ENCODE data around the gene GCC1.

Gene GCC1

DNA sequence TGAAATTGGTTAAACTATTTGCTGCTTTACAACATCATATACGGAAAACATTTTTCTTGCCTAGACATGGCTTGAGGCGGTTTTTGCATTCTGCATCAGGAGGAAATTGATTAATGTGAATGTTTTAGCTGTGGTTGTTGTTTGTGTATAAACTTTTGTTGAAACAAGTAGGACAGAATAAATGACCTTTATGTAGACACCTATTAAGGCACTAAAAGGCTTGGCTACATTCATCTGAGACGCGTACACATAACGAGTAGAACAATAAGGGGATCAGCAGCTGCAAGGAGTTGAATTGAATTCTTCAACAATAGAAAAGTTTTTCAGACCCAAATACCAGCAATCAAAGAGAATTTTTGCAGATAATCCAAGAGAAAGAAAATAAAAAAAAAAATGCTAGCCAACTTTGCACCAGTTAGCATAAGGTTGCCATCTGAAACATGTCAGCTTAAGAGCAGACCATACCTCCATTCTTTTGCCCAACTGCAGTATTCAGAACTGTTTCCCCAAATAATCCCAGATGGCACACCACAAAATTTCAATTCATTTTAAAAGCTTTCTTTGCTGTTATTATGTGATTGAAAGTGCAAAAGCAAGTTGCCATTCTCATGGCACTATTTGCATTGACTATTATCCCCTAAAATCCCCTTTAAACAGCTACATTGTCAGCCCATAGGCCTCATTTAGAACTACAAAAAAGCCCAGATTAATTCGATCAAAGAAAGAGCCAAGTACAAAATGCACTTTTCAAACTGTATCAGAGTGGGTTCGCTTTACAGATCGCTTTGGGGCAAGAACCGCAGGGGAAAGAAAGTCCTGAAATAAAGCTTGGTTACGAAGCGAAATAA is 49.6 kb downstream of the GCC1 start:
- DNase-seq: no peak

DNA sequence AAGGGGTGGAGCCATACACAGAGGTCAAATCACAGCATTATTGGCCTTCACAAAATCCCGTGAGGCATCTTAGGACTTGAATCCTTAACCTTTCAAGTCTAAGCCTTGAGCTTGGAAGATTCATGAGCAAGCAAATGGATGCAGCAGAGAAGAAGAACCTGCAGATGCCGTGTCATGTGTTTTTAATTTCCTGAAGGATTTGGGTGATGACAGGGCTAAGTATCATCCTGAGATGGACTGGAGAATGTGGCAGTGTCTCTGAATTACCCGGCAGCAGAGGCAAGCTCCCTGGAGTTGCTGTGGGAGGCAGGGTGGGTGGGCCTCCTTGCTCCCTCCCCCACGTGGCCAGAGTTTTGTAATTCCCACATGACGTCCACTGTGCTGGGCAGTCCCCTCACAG is 50.8 kb downstream of the GCC1 start:
- no peak for DNase-seq

DNA sequence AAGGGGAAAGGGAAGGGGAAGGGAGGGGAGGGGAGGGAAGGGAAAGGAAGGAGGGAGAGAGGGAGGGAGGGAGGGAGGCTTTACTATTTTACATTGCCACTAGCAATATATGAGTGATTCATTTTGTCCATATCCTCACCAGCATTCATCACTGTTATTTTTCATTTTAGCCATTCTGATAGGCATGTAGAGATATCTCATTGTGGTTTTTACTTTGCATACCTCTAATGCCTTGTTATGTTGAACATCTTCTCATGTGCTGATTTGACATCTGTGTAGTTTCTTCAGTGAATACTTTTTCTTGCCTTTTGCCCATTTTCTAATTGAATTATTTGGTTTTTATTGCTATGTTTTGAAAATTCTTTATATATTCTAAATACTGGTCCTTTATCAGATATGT is 52.7 kb downstream of the GCC1 start:
- DNase-seq: no peak

GRCh38 chr7:127532151-127532550 is 53.2 kb downstream of the GCC1 start:
- no peak for DNase-seq

Data from CD4-positive, alpha-beta T cell treated with Interleukin-17A for 4 hours (primary cell).